PFSK-1 (cell line): Measurements from ENCODE around the gene ADAM15.

Experiments used
- FOXP2 ChIP-seq: optimal IDR thresholded peaks from 2 replicates; pipeline ENCODE3; 2011; ENCODE audit warnings: borderline replicate concordance, control low read depth, inconsistent platforms; ENCODE audit not compliant: insufficient read depth; ENCODE audit errors: extremely low read length, extremely low read depth
- POLR2AphosphoS5 ChIP-seq: IDR thresholded peaks from 2 replicates; pipeline ENCODE4 v1.6.1; 2012; ENCODE audit warnings: low read depth, mild to moderate bottlenecking, control low read depth, low read length, moderate library complexity
- SIN3A ChIP-seq: IDR thresholded peaks from 2 replicates; pipeline ENCODE4 v1.6.1; 2012; ENCODE audit warnings: mild to moderate bottlenecking, low read length, moderate library complexity, borderline replicate concordance; ENCODE audit not compliant: insufficient read depth
- TAF1 ChIP-seq: IDR thresholded peaks from 2 replicates; pipeline ENCODE4 v1.6.1; 2012; ENCODE audit warnings: low read length, control low read depth, borderline replicate concordance; ENCODE audit not compliant: insufficient read depth
- TF ChIP-seq, protein P1 (sequence below), 2 experiments: IDR thresholded peaks; 2 replicates each; pipeline versions ENCODE4 v1.6.1 to v1.8.0; 2011 to 2012; ENCODE audit warnings: low read depth in 2 of 2, low read length in 2 of 2, control low read depth in 1 of 2, inconsistent platforms in 1 of 2, mild to moderate bottlenecking in 1 of 2, moderate library complexity in 1 of 2; ENCODE audit not compliant: insufficient read depth in 1 of 2

The ADAM15 gene

DNA sequence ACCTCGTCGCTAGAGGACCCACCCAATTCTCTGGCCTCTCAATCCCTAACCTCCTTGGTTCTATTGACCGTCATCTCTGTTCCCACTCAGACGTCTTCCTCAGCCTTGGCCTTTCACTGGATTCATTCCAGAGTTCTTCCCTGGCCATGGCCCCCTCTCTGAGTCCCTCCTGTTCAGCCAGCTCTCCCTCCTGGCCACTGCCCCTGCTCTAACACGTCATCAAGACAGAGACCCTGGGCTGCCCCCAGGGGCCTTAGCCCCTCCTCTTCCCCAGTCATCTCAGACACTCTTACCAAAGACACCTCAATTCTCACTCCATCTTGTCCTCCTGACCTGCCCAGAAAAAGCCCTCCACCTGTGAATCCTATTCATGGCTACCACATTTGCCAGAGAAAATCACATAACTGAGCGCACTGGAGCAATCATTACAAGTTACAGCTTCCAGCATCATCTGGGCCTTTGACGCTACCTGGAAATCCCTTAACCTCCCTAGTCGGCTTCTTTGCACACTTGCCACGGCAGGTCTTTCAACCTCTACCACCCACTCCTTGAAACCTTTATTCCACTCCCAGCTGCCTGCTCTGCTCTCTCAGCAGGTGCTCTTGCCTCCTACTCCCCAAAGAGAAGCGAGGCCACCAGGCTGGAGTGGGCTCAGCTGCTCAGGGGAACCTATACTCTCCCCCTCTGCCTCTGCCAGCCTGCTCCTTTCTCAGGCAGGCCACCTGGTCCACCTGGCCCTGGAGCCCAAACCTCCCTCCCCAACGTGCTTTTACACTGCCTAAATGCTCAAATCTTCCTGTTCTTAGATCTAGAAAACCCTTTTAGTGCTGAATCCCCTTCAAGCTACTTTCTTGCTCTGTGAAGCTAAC is 31.5 kb upstream of the ADAM15 start:
- TF ChIP-seq FOXP2, result no peak
- TF ChIP-seq, protein P1, sequence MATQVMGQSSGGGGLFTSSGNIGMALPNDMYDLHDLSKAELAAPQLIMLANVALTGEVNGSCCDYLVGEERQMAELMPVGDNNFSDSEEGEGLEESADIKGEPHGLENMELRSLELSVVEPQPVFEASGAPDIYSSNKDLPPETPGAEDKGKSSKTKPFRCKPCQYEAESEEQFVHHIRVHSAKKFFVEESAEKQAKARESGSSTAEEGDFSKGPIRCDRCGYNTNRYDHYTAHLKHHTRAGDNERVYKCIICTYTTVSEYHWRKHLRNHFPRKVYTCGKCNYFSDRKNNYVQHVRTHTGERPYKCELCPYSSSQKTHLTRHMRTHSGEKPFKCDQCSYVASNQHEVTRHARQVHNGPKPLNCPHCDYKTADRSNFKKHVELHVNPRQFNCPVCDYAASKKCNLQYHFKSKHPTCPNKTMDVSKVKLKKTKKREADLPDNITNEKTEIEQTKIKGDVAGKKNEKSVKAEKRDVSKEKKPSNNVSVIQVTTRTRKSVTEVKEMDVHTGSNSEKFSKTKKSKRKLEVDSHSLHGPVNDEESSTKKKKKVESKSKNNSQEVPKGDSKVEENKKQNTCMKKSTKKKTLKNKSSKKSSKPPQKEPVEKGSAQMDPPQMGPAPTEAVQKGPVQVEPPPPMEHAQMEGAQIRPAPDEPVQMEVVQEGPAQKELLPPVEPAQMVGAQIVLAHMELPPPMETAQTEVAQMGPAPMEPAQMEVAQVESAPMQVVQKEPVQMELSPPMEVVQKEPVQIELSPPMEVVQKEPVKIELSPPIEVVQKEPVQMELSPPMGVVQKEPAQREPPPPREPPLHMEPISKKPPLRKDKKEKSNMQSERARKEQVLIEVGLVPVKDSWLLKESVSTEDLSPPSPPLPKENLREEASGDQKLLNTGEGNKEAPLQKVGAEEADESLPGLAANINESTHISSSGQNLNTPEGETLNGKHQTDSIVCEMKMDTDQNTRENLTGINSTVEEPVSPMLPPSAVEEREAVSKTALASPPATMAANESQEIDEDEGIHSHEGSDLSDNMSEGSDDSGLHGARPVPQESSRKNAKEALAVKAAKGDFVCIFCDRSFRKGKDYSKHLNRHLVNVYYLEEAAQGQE (IDR thresholded peaks at IDR 0.05; ENCODE audit: insufficient read depth in 1 of 2, low read depth in 2 of 2, low read length in 2 of 2), result no peak
- TF ChIP-seq SIN3A, result no peak
- no peak for TF ChIP-seq TAF1
- TF ChIP-seq POLR2AphosphoS5, result no peak

DNA sequence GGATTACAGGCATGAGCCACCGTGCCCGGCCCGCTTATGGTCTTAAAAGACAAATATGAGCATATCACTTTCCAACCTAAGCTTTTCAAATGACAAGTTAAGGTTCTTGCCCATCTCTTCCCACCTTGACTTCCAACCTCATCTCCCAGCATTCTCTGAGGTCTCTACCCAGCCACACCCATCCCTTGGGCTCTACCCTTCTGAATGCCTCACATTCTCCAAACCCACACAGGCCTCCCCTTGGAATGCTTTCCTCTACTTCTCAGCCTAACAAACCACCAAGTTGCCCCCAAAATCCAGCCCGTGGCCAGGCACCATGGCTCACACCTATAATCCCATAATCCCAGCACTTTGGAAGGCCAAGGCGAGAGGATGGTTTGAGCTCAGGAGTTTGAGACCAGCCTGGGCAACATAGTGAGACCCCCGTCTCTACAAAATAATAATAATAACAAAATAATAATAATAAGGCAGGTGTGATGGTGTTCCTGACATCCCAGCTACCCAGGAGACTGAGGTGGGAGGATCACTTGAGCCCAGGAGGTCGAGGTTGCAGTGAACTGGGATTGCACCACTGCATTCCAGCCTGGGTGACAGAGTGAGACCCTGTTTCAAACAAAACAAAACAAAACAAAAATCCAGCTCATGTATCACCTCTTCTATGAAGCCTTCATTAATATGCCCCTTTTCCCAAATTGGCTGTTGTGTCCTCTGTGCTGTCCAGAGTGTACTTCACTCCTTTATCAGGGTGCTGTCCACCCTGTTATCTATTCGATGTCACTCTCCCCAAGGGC is 28.8 kb upstream of the ADAM15 start:
- TF ChIP-seq TAF1, result no peak

DNA sequence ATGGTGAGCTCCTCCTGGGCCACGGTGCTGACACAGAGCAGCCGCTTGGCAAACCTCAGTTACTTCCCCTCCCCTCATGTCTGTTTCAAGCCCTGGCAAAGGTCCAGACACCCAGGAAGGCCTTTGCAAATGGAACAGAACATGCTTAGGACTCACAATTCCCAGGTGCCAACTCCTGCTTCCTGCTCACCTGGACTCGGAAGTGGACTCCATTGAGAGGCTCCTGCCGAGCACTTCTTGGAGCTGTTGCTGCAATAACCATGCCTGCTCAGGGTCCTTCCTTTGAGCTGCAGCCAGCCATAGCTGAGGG is 28.2 kb upstream of the ADAM15 start:
- TF ChIP-seq POLR2AphosphoS5, result no peak
- TF ChIP-seq, protein P1 (IDR thresholded peaks at IDR 0.05; ENCODE audit: insufficient read depth in 1 of 2, low read depth in 2 of 2, low read length in 2 of 2), result no peak
- TF ChIP-seq FOXP2, result no peak
- no peak for TF ChIP-seq SIN3A
- TF ChIP-seq TAF1, result no peak

DNA sequence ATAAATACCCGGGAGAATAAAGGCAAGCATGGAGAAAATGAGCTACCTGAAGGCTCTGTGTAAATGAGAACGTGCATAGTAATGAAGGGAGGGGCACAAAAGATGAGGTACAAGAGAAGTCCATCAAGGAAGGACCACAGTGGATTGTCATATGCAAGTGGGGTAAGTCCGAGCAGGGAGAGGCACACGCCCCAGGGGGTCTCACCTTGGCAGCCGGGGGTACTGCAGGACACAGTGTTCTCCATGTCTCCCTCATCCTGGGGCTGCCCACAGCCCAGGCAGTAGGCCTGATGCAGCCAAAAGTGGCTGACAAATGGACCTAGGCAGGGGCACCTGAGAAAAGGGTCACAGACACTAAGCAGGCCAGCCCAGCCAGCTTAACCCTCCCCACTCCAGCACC is 27.5 kb upstream of the ADAM15 start:
- TF ChIP-seq SIN3A (no peak), FOXP2 (no peak), TAF1 (no peak), POLR2AphosphoS5 (no peak)
- TF ChIP-seq, protein P1 (IDR thresholded peaks at IDR 0.05; ENCODE audit: insufficient read depth in 1 of 2, low read depth in 2 of 2, low read length in 2 of 2), result no peak

DNA sequence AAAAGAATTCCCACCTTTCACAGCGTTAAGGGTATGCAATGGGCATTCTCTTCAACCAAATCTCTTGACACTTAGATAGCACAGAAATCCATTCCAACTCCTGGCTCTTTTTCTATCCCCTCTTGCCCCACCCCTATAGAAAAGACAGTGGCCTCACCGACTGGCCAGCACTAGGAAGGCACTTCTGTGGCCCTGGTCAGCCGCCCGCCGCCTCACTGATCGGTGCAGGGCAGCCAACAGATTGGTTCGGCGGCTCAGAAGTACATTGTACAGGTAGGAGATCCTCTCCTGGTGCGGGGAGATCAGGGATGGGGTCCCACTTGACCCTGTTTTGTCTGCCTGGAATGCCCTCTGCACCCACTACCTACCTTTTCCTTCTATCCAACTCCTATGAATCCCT is 26.8 kb upstream of the ADAM15 start:
- TF ChIP-seq TAF1 (no peak), POLR2AphosphoS5 (no peak), SIN3A (no peak), FOXP2 (no peak)
- TF ChIP-seq, protein P1 (IDR thresholded peaks at IDR 0.05; ENCODE audit: insufficient read depth in 1 of 2, low read depth in 2 of 2, low read length in 2 of 2), result no peak
